CD8-positive, alpha-beta memory T cell (primary cell): ENCODE data around the gene LAMB3. TPM values are rescaled to one million over a fixed set of nuclear protein-coding genes. Genes with fewer than 3 reads are reported as not detected.
A peak's percentile ranks its signal among the peaks of the same experiment; 100 is the strongest.

Experiments
- CTCF ChIA-PET: fragments of 350-600 bp; sonication (Branson Sonifier 250); formaldehyde crosslinking; loops from one replicate; lab custom pipeline; 2021; ENCODE audit warnings: antibody characterized with exemption; lab: Charles Lee
- POLR2A ChIA-PET: fragments of 350-600 bp; sonication (Branson Sonifier 250); formaldehyde crosslinking; loops from one replicate; lab custom pipeline; 2021; ENCODE audit warnings: antibody characterized with exemption; lab: Charles Lee
- DNase-seq, 5 donors: peaks; one replicate each; pipeline versions ENCODE4 v3.0.0 to v3.0.0-alpha.2; 2020 to 2022; ENCODE audit warnings: mixed read lengths in 1 of 5
- H3K27ac ChIP-seq: one replicate; pipeline ENCODE4 v1.7.0; 2013; ENCODE audit warnings: low read depth, mild to moderate bottlenecking, low read length, moderate library complexity
- H3K27me3 ChIP-seq: 2 replicates; pipeline ENCODE4 v1.7.0; 2013; ENCODE audit warnings: low read length, mild to moderate bottlenecking; ENCODE audit not compliant: insufficient read depth, poor library complexity, severe bottlenecking
- H3K36me3 ChIP-seq: 2 replicates; pipeline ENCODE4 v1.7.0; 2013; ENCODE audit warnings: mild to moderate bottlenecking, low read length, moderate library complexity; ENCODE audit not compliant: insufficient read depth
- H3K4me1 ChIP-seq: 2 replicates; pipeline ENCODE4 v1.7.0; 2013; ENCODE audit warnings: mild to moderate bottlenecking, low read length, moderate library complexity; ENCODE audit not compliant: insufficient read depth
- H3K4me3 ChIP-seq: 2 replicates; pipeline ENCODE4 v1.7.0; 2013; ENCODE audit warnings: mild to moderate bottlenecking, low read length
- H3K9me3 ChIP-seq: 2 replicates; pipeline ENCODE4 v1.7.0; 2013; ENCODE audit warnings: mild to moderate bottlenecking, low read length
- H3K27ac Mint-ChIP-seq, 8 donors: one replicate each; pipeline ENCODE4 v1.8.0; 2020 to 2021; ENCODE audit warnings: mixed read lengths in 8 of 8, mild to moderate bottlenecking in 6 of 8, inconsistent platforms in 3 of 8, moderate library complexity in 3 of 8
- H3K27me3 Mint-ChIP-seq, 2 donors: one replicate each; pipeline ENCODE4 v1.8.0; 2020 to 2021; ENCODE audit warnings: mixed read lengths in 2 of 2, mild to moderate bottlenecking in 1 of 2, moderate library complexity in 1 of 2
- H3K36me3 Mint-ChIP-seq, 3 donors: one replicate each; pipeline ENCODE4 v1.8.0; 2020 to 2021; ENCODE audit warnings: mixed read lengths in 3 of 3, inconsistent platforms in 1 of 3, mild to moderate bottlenecking in 1 of 3
- H3K4me1 Mint-ChIP-seq, 3 donors: one replicate each; pipeline ENCODE4 v1.8.0; 2020 to 2021; ENCODE audit warnings: mixed read lengths in 3 of 3, inconsistent platforms in 1 of 3, mild to moderate bottlenecking in 1 of 3
- H3K4me3 Mint-ChIP-seq, 7 donors: one replicate each; pipeline ENCODE4 v1.8.0; 2020 to 2021; ENCODE audit warnings: mixed read lengths in 7 of 7, mild to moderate bottlenecking in 6 of 7, moderate library complexity in 4 of 7, inconsistent platforms in 2 of 7
- H3K9me3 Mint-ChIP-seq, 5 donors: one replicate each; pipeline ENCODE4 v1.8.0; 2020 to 2022; ENCODE audit warnings: mixed read lengths in 5 of 5, mild to moderate bottlenecking in 3 of 5, moderate library complexity in 2 of 5, inconsistent platforms in 1 of 5
- polyA plus RNA-seq: library from polyadenylated mRNA; unstranded; fragments of 300-500 nt; fragmentation: Illumina TruSeq; gene quantifications from one replicate; pipeline ENCODE4 v1.2.3, GENCODE V29; 2021
- total RNA-seq, 2 experiments: library from RNA; stranded (reverse); gene quantifications; one replicate each; pipeline ENCODE4 v1.2.3, GENCODE V29; 2021

LAMB3 gene
- total and polyA plus RNA-seq, 3 experiments from 2014 or later, result 0.28 to 1.3 (median 0.92) TPM

- Histone ChIP-seq H3K27me3 (no peaks in the 10 kb centered on the region), H3K9me3 (no peaks in the 10 kb centered on the region), H3K36me3 (no peaks in the 10 kb centered on the region), H3K4me1 (no peaks in the 10 kb centered on the region), H3K27ac (no peak overlapping the region), H3K4me3 (no peak overlapping the region)
- no peak overlapping the region for H3K4me3 Mint-ChIP-seq
- peaks cover 0 to 1% (median 0%) of the 10 kb centered on the region in 3 donors for H3K4me1 Mint-ChIP-seq
- no peak overlapping the region for H3K27ac Mint-ChIP-seq
- ChIA-PET CTCF (interaction anchor here (0.9 to 4.0 kb wide), 11 partner anchors 8 to 246 kb away, joined by 3 to 22 read pairs (median 6); no protein-coding TSS in a partner anchor), POLR2A (no interaction called here)
- H3K36me3 Mint-ChIP-seq, result no peaks in the 10 kb centered on the region
- H3K27me3 Mint-ChIP-seq, result peaks cover 12 to 19% of the 10 kb centered on the region in 2 donors
- DNase-seq, result no peak
- no peaks in the 10 kb centered on the region for H3K9me3 Mint-ChIP-seq
Observed at GRCh38 chr1:209577346-209577745, 74.9 kb downstream of the LAMB3 start.

- DNase-seq, result peak; percentile 31 to 63 (median 41)
- Mint-ChIP-seq H3K4me3 (no peak overlapping the region), H3K27me3 (peaks cover 13 to 27% of the 10 kb centered on the region in 2 donors), H3K9me3 (no peaks in the 10 kb centered on the region), H3K4me1 (peaks cover 0 to 1% (median 0%) of the 10 kb centered on the region in 3 donors), H3K27ac (peak overlapping the region in 2 of 8 donors; percentile 2 to 61), H3K36me3 (no peaks in the 10 kb centered on the region)
- Histone ChIP-seq H3K9me3 (no peaks in the 10 kb centered on the region), H3K4me1 (no peaks in the 10 kb centered on the region), H3K36me3 (no peaks in the 10 kb centered on the region), H3K27me3 (no peaks in the 10 kb centered on the region), H3K4me3 (no peak overlapping the region), H3K27ac (no peak overlapping the region)
- CTCF ChIA-PET, result interaction anchor here (0.8 to 4.0 kb wide), 12 partner anchors 9 to 246 kb away, joined by 3 to 22 read pairs (median 6); no protein-coding TSS in a partner anchor
- POLR2A ChIA-PET, result no interaction called here
Observed at GRCh38 chr1:209576392-209577197, 75.6 kb downstream of the LAMB3 start.

- ChIA-PET POLR2A (no interaction called here), CTCF (interaction anchor here (0.7 to 1.6 kb wide), 3 partner anchors 11 to 177 kb away, joined by 3 to 5 read pairs (median 3); no protein-coding TSS in a partner anchor)
- H3K4me3 ChIP-seq, result no peak overlapping the region
- H3K27me3 ChIP-seq, result peaks cover under 1% of the 10 kb centered on the region
- H3K4me1 ChIP-seq, result peaks cover 7% of the 10 kb centered on the region
- H3K27ac ChIP-seq, result no peak overlapping the region
- peak overlapping the region in 1 of 7 donors; percentile 38 for H3K4me3 Mint-ChIP-seq
- DNase-seq, result no peak
- no peaks in the 10 kb centered on the region for H3K36me3 Mint-ChIP-seq
- H3K9me3 Mint-ChIP-seq, result no peaks in the 10 kb centered on the region
- no peaks in the 10 kb centered on the region for H3K36me3 ChIP-seq
- peaks cover 5 to 11% (median 6%) of the 10 kb centered on the region in 3 donors for H3K4me1 Mint-ChIP-seq
- H3K9me3 ChIP-seq, result no peaks in the 10 kb centered on the region
- H3K27me3 Mint-ChIP-seq, result peaks cover 30 to 63% of the 10 kb centered on the region in 2 donors
- H3K27ac Mint-ChIP-seq, result no peak overlapping the region
Observed at GRCh38 chr1:209570743-209571142, 81.5 kb downstream of the LAMB3 start.

DNA sequence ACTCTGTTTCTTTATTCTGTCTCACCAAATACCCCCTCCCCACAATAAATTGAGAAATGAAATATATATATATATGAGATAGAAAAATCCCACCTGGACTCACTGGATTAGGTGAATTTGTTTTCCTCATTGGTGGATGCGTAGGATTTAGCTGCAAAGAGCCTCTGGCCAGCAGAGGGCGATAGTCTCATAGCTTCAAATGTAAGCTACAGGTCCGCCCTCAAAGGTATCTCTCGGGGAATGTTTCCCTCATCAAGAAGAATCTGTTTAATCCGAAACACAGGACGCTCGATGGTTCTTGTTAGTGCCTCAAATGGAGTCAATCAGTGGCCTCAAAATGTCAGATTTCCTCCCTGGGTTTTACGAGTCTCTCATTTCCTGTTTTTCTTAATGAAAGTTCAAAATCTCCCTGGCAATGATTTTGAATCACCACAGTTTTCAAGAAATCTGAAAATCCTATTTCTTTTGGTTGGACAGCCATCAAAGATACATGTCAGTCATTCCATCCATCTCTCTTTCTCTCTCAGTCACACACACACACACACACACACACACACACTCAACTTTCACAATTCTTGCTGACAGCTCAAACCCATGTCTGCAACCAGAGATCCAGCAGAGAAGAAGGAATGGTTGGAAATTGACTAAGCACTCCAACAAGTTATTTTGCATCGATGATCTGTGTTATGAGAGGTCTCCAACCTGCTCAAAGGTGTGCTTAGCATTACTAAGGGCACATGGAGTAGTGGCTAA lies 82.6 kb downstream of the LAMB3 start:
- Mint-ChIP-seq H3K9me3 (no peaks in the 10 kb centered on the region), H3K4me1 (peaks cover 5 to 11% (median 6%) of the 10 kb centered on the region in 3 donors)
- CTCF ChIA-PET, result interaction anchor here (0.6 to 1.6 kb wide), 22 partner anchors 10 to 199 kb away, joined by 3 to 7 read pairs (median 4); partner anchors contain the start of gene G0S2

GRCh38 chr1:209567698-209568175 lies 84.5 kb downstream of the LAMB3 start:
- no peaks in the 10 kb centered on the region for H3K36me3 ChIP-seq
- Mint-ChIP-seq H3K4me1 (peaks cover 5 to 11% (median 6%) of the 10 kb centered on the region in 3 donors), H3K27me3 (peaks cover 40 to 70% of the 10 kb centered on the region in 2 donors)

More for the DNA sequence above, 82.6 kb downstream of the LAMB3 start:
- no peaks in the 10 kb centered on the region for H3K36me3 Mint-ChIP-seq
- peaks cover 6% of the 10 kb centered on the region for H3K27me3 ChIP-seq
- peak overlapping the region in 5 of 7 donors; percentile 13 to 62 (median 42) for H3K4me3 Mint-ChIP-seq
- no peak overlapping the region for H3K27ac ChIP-seq
- peak; percentile 48 to 78 (median 57) for DNase-seq
- no peaks in the 10 kb centered on the region for H3K36me3 ChIP-seq
- POLR2A ChIA-PET, result no interaction called here
- H3K27ac Mint-ChIP-seq, result peak overlapping the region in 1 of 8 donors; percentile 8
- no peaks in the 10 kb centered on the region for H3K9me3 ChIP-seq
- peaks cover 37 to 71% of the 10 kb centered on the region in 2 donors for H3K27me3 Mint-ChIP-seq
- peaks cover 8% of the 10 kb centered on the region for H3K4me1 ChIP-seq
- H3K4me3 ChIP-seq, result no peak overlapping the region

DNA sequence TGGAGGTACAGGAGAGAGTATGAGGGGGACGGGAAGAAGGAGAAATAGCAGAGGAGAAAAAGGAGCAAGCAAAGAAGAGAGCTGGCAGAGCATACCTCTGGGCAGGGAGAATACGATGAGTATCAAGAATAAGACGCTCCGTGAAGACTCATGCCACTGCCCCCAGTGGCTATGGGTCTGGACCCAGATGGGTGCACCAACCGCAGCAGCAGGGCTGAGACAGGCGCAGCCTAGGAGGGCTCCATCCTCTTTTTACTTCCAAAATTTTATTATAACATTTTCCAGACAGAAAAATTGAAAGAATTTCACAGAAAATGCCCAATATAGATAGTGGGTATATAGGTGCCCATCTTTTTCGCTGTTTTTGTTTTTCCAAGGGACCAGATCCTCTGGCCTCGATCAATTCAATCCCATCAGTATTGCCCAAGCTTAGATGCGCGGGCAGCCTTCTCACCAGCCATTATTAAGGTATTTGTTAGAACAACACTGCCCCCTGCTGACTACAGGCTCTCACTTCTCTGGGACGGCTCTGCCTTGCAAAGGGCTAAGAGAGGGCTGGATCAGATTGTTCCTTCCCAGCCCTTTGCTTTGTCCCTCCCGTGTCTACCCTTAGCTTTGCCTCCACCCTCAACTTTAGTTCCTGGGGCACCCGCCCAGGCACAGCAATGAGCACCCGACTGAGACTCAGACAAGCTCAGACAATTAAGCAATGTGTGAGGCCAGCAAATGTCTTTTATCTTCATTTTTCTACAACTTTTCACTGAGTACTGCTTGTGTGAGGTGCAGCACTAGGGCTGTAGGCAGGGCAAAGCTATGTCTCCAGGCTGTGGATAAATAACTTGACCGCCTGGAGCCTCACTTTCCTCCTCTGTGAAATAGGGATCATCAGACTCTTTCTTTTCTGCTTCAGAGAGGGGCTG lies 86.2 kb downstream of the LAMB3 start:
- Mint-ChIP-seq H3K4me1 (peaks cover 5 to 11% (median 6%) of the 10 kb centered on the region in 3 donors), H3K27ac (no peak overlapping the region), H3K4me3 (no peak overlapping the region), H3K27me3 (peaks cover 31 to 72% of the 10 kb centered on the region in 2 donors), H3K9me3 (no peaks in the 10 kb centered on the region), H3K36me3 (no peaks in the 10 kb centered on the region)
- ChIA-PET POLR2A (no interaction called here), CTCF (interaction anchor here (0.7 to 3.2 kb wide), 11 partner anchors 10 to 1568 kb away, joined by 3 to 22 read pairs (median 3); no protein-coding TSS in a partner anchor)
- Histone ChIP-seq H3K27me3 (peaks cover 6% of the 10 kb centered on the region), H3K36me3 (no peaks in the 10 kb centered on the region), H3K4me1 (peaks cover 8% of the 10 kb centered on the region), H3K4me3 (no peak overlapping the region), H3K27ac (no peak overlapping the region), H3K9me3 (no peaks in the 10 kb centered on the region)
- peak; percentile 47 to 65 (median 56) for DNase-seq

More at GRCh38 chr1:209567698-209568175, 84.5 kb downstream of the LAMB3 start:
- H3K9me3 ChIP-seq, result no peaks in the 10 kb centered on the region
- Mint-ChIP-seq H3K36me3 (no peaks in the 10 kb centered on the region), H3K4me3 (no peak overlapping the region), H3K27ac (no peak overlapping the region), H3K9me3 (no peaks in the 10 kb centered on the region)
- DNase-seq, result no peak
- no peak overlapping the region for H3K27ac ChIP-seq
- ChIA-PET POLR2A (no interaction called here), CTCF (interaction anchor here (1.0 to 3.2 kb wide), 5 partner anchors 8 to 179 kb away, joined by 3 to 22 read pairs (median 4); no protein-coding TSS in a partner anchor)
- H3K27me3 ChIP-seq, result peaks cover 6% of the 10 kb centered on the region
- no peak overlapping the region for H3K4me3 ChIP-seq
- H3K4me1 ChIP-seq, result peaks cover 8% of the 10 kb centered on the region
